Uterus (tissue), 2 donors: Measurements from ENCODE around the gene CREB5.

Experiments
- POLR2A ChIP-seq, 2 donors: fragments of 450-650 bp; IDR thresholded peaks; one replicate each; pipeline ENCODE4 v1.6.1; 2016; ENCODE audit warnings: antibody characterized with exemption in 2 of 2, mild to moderate bottlenecking in 1 of 2, moderate library complexity in 1 of 2
- TF ChIP-seq, protein P1 (sequence below), 4 experiments: fragments of 200-600 bp in 2 of 4; fragments of 450-650 bp in 2 of 4; sonication (generic) in 2 of 4; IDR thresholded peaks; one replicate each; pipeline ENCODE4 v1.5.1; 2016 to 2019; ENCODE audit warnings: antibody characterized with exemption in 4 of 4, mild to moderate bottlenecking in 2 of 4, moderate library complexity in 1 of 4

DNA sequence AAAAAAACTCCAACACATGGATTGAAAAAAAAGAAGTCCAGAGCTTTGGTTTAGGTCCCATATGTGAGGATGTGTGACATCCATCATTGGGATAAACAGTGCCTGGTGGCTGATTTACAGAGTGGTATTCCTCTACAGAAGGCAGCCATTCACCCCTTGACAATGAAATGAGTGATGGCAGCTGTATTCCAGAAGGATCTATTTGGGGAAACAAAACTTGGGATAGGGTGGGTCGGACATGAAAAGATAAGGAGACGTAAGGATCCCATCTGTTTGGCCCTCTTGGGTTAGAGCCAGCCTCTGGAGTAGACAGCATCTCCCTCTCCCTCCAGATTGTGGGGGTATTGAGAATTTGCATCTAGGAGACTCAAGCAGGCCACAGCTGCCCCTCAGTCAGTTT, 15.2 kb upstream of the CREB5 start:
- TF ChIP-seq, protein P1, sequence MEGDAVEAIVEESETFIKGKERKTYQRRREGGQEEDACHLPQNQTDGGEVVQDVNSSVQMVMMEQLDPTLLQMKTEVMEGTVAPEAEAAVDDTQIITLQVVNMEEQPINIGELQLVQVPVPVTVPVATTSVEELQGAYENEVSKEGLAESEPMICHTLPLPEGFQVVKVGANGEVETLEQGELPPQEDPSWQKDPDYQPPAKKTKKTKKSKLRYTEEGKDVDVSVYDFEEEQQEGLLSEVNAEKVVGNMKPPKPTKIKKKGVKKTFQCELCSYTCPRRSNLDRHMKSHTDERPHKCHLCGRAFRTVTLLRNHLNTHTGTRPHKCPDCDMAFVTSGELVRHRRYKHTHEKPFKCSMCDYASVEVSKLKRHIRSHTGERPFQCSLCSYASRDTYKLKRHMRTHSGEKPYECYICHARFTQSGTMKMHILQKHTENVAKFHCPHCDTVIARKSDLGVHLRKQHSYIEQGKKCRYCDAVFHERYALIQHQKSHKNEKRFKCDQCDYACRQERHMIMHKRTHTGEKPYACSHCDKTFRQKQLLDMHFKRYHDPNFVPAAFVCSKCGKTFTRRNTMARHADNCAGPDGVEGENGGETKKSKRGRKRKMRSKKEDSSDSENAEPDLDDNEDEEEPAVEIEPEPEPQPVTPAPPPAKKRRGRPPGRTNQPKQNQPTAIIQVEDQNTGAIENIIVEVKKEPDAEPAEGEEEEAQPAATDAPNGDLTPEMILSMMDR (IDR thresholded peaks at IDR 0.05), result no peak
- no peak for TF ChIP-seq POLR2A (IDR thresholded peaks at IDR 0.05)
